Liver (tissue), 9 donors: Measurements from ENCODE around the gene TSEN34. TPM values are rescaled to one million over a fixed set of nuclear protein-coding genes. Genes with fewer than 3 reads are reported as not detected.
A peak's percentile ranks its signal among the peaks of the same experiment; 100 is the strongest.

Experiments
- DNase-seq: peaks from one replicate; pipeline ENCODE4 v3.0.0-alpha.2; 2017; ENCODE audit warnings: low spot score
- H3K27ac ChIP-seq, 2 donors: one replicate each; pipeline ENCODE4 v1.7.0; 2013; ENCODE audit warnings: inconsistent platforms in 2 of 2, low read length in 2 of 2, control low read depth in 1 of 2, low read depth in 1 of 2, mild to moderate bottlenecking in 1 of 2
- H3K27me3 ChIP-seq, 4 donors: one replicate each; pipeline versions ENCODE4 v1.6.1 to v1.7.0; 2013; ENCODE audit warnings: low read length in 3 of 4, inconsistent platforms in 1 of 4, mild to moderate bottlenecking in 1 of 4, moderate library complexity in 1 of 4; ENCODE audit not compliant: control insufficient read depth in 4 of 4, insufficient read depth in 4 of 4
- H3K36me3 ChIP-seq, 4 donors: one replicate each; pipeline versions ENCODE4 v1.6.1 to v1.7.0; 2013; ENCODE audit warnings: low read length in 3 of 4, mild to moderate bottlenecking in 3 of 4, low read depth in 1 of 4, moderate library complexity in 1 of 4; ENCODE audit not compliant: control insufficient read depth in 4 of 4, insufficient read depth in 3 of 4
- H3K4me1 ChIP-seq, 4 donors: one replicate each; pipeline versions ENCODE4 v1.6.1 to v1.7.0; 2013; ENCODE audit warnings: low read length in 3 of 4, mild to moderate bottlenecking in 3 of 4, moderate library complexity in 1 of 4; ENCODE audit not compliant: control insufficient read depth in 4 of 4, insufficient read depth in 4 of 4
- H3K4me3 ChIP-seq, 3 donors: one replicate each; pipeline versions ENCODE4 v1.6.1 to v1.7.0; 2013; ENCODE audit warnings: low read length in 3 of 3, control low read depth in 1 of 3, low read depth in 1 of 3, mild to moderate bottlenecking in 1 of 3
- H3K9ac ChIP-seq, 2 donors: one replicate each; pipeline ENCODE4 v1.7.0; 2013; ENCODE audit warnings: low read length in 2 of 2, mild to moderate bottlenecking in 2 of 2, moderate library complexity in 2 of 2, control low read depth in 1 of 2, low read depth in 1 of 2
- H3K9me3 ChIP-seq, 4 donors: one replicate each; pipeline versions ENCODE4 v1.6.1 to v1.7.0; 2013; ENCODE audit warnings: low read length in 3 of 4; ENCODE audit not compliant: control insufficient read depth in 4 of 4
- ATF3 ChIP-seq: IDR thresholded peaks from 2 replicates; pipeline ENCODE4 v1.6.1; 2016; ENCODE audit warnings: antibody characterized with exemption
- CTCF ChIP-seq: fragments of 150-350 bp; IDR thresholded peaks from 2 replicates; pipeline ENCODE4 v1.5.1; 2017; ENCODE audit warnings: improper control_type of control experiment, low read depth, low read length; ENCODE audit not compliant: missing input control
- EGR1 ChIP-seq, 2 donors: IDR thresholded peaks; 2 replicates each; pipeline ENCODE4 v1.6.1; 2016 to 2018; ENCODE audit warnings: antibody characterized with exemption in 2 of 2, low read depth in 2 of 2
- FOXA1 ChIP-seq: IDR thresholded peaks from 2 replicates; pipeline ENCODE4 v1.6.1; 2016; ENCODE audit warnings: antibody characterized with exemption
- FOXA2 ChIP-seq: IDR thresholded peaks from 2 replicates; pipeline ENCODE4 v1.6.1; 2016; ENCODE audit warnings: antibody characterized with exemption
- GABPA ChIP-seq, 2 donors: IDR thresholded peaks in 1 of 2; conservative IDR thresholded peaks in 1 of 2; 2 replicates each; pipeline ENCODE4 v1.6.1; 2016; ENCODE audit warnings: antibody characterized with exemption in 2 of 2, mild to moderate bottlenecking in 1 of 2, moderate library complexity in 1 of 2
- HNF4A ChIP-seq, 2 donors: conservative IDR thresholded peaks; 2 replicates each; pipeline ENCODE4 v1.6.1; 2016; ENCODE audit warnings: antibody characterized with exemption in 2 of 2, mild to moderate bottlenecking in 2 of 2
- HNF4G ChIP-seq: IDR thresholded peaks from 2 replicates; pipeline ENCODE4 v1.6.1; 2016; ENCODE audit warnings: antibody characterized with exemption
- MAX ChIP-seq: IDR thresholded peaks from 2 replicates; pipeline ENCODE4 v1.6.1; 2016; ENCODE audit warnings: antibody characterized with exemption
- NR2F2 ChIP-seq: IDR thresholded peaks from 2 replicates; pipeline ENCODE4 v1.6.1; 2016; ENCODE audit warnings: antibody characterized with exemption
- RAD21 ChIP-seq, 2 donors: IDR thresholded peaks; 2 replicates each; pipeline ENCODE4 v1.6.1; 2016; ENCODE audit warnings: antibody characterized with exemption in 2 of 2, mild to moderate bottlenecking in 2 of 2
- REST ChIP-seq: IDR thresholded peaks from 2 replicates; pipeline ENCODE4 v1.6.1; 2016; ENCODE audit warnings: antibody characterized with exemption, mild to moderate bottlenecking
- RXRA ChIP-seq, 2 donors: IDR thresholded peaks; 2 replicates each; pipeline ENCODE4 v1.6.1; 2017 to 2018; ENCODE audit warnings: antibody characterized with exemption in 2 of 2, mild to moderate bottlenecking in 1 of 2
- SP1 ChIP-seq: IDR thresholded peaks from 2 replicates; pipeline ENCODE4 v1.6.1; 2018; ENCODE audit warnings: antibody characterized with exemption, mild to moderate bottlenecking
- TAF1 ChIP-seq: conservative IDR thresholded peaks from 2 replicates; pipeline ENCODE4 v1.6.1; 2016; ENCODE audit warnings: antibody characterized with exemption, mild to moderate bottlenecking
- YY1 ChIP-seq: IDR thresholded peaks from 2 replicates; pipeline ENCODE4 v1.6.1; 2016; ENCODE audit warnings: antibody characterized with exemption, mild to moderate bottlenecking
- ZBTB33 ChIP-seq: IDR thresholded peaks from 2 replicates; pipeline ENCODE4 v1.6.1; 2016; ENCODE audit warnings: antibody characterized with exemption
- WGBS: extraction: QIAGEN DNeasy Blood & Tissue Kit; methylation state at CpG from one replicate; pipeline ENCODE4 v1.1.7; 2013; 5-methylcytosine and 5-hydroxymethylcytosine counted together
- polyA plus RNA-seq, 2 donors: library from polyadenylated mRNA; stranded (reverse) in 1 of 2; unstranded in 1 of 2; fragments of 200-250 nt in 1 of 2; fragments of >200 nt in 1 of 2; fragmentation: Nextera tagmentation in 1 of 2; extraction: Ambion mirVana in 1 of 2; gene quantifications; one replicate each; pipeline versions ENCODE4 v1.2.1 to v1.2.3, GENCODE V29; 2013 to 2015
- total RNA-seq, 2 donors: library from RNA; depleted of rRNA; stranded (reverse); fragments of >200 nt; gene quantifications; one replicate each; pipeline ENCODE4 v1.2.3, GENCODE V29; 2014
- donor health status: healthy.
- donor health status: healthy.
- donor health status: healthy.
- donor health status: healthy.
- donor health status: healthy.

Gene TSEN34
- total and polyA plus RNA-seq, 4 donors: 15.5 to 37.9 (median 24.6) TPM

GRCh38 chr19:54159352-54160181 is 31.5 kb upstream of the TSEN34 start, which contains the start of gene LENG1:
LENG1 (minus strand) TSS chr19:54159721; CDS start chr19:54159695, 26 bp downstream.
- TF ChIP-seq RXRA (IDR thresholded peaks at IDR 0.05) (peak; percentile 12 to 32), HNF4A (conservative IDR thresholded peaks at IDR 0.05) (no peak), ZBTB33 (no peak), EGR1 (IDR thresholded peaks at IDR 0.05; ENCODE audit: low read depth in 2 of 2) (peak in 1 of 2 donors; percentile 84), MAX (peak; percentile 42), YY1 (peak; percentile 88), SP1 (peak; percentile 97), NR2F2 (peak; percentile 25), FOXA1 (no peak), GABPA (IDR thresholded peaks at IDR 0.05 in 1 of 2, conservative IDR thresholded peaks at IDR 0.05 in 1 of 2) (peak; percentile 55 to 90), REST (peak; percentile 76)
- Histone ChIP-seq H3K4me3 (peak within 1 kb of the TSS; percentile 68 to 97 (median 85)), H3K36me3 (peaks cover 18 to 31% (median 22%) of the 10 kb centered on the region in 4 donors), H3K4me1 (peaks cover 10 to 37% (median 31%) of the 10 kb centered on the region in 4 donors), H3K27me3 (no peaks in the 10 kb centered on the region), H3K9me3 (no peaks in the 10 kb centered on the region), H3K9ac (peak within 1 kb of the TSS; percentile 71 to 84), H3K27ac (peak within 1 kb of the TSS; percentile 90 to 97)
- peak; percentile 98 for DNase-seq
- under 1% methylated on average over 72 of the region's 72 CpGs for WGBS

GRCh38 chr19:54160182-54160811 is 30.8 kb upstream of the TSEN34 start:
- Histone ChIP-seq H3K9me3 (no peaks in the 10 kb centered on the region), H3K9ac (peak overlapping the region in 1 of 2 donors; percentile 60), H3K36me3 (peaks cover 14 to 24% (median 17%) of the 10 kb centered on the region in 4 donors), H3K27ac (peak overlapping the region; percentile 35 to 78), H3K4me1 (peaks cover 10 to 37% (median 31%) of the 10 kb centered on the region in 4 donors), H3K4me3 (peak overlapping the region; percentile 33 to 37 (median 37)), H3K27me3 (no peaks in the 10 kb centered on the region)
- 12% methylated on average over 28 of the region's 28 CpGs for WGBS
- no peak for TF ChIP-seq HNF4A (conservative IDR thresholded peaks at IDR 0.05)
- no peak for TF ChIP-seq TAF1
- no peak for TF ChIP-seq RAD21 (IDR thresholded peaks at IDR 0.05)
- TF ChIP-seq EGR1 (IDR thresholded peaks at IDR 0.05; ENCODE audit: low read depth in 2 of 2): no peak
- no peak for TF ChIP-seq CTCF
- TF ChIP-seq HNF4G: no peak
- TF ChIP-seq FOXA2: no peak
- no peak for TF ChIP-seq MAX
- no peak for TF ChIP-seq SP1
- TF ChIP-seq REST: no peak
- no peak for TF ChIP-seq ATF3
- TF ChIP-seq GABPA (IDR thresholded peaks at IDR 0.05 in 1 of 2, conservative IDR thresholded peaks at IDR 0.05 in 1 of 2): no peak
- no peak for TF ChIP-seq YY1
- no peak for TF ChIP-seq FOXA1
- no peak for DNase-seq
